ENCODE results near the gene SCN9A.

DNA sequence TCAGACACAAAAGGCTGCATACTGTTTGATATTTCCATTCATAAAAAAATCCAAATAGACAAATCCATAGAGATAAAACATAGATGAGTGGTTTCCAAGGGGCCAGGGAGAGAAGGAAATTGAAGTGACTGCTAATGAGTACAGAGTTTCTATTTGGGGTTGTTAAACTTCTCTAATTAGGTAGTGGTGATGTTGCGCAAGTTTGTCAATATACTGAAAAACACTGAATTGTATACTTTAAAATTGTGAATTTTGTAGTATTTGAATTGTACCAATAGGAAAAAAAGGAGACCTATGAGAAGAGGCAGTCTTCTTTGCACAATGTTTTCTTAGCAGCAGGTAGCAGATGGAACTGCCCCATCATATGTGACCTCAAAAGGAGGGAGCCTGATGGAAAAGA, 71.1 kb downstream of the SCN9A start:
- TF ChIP-seq, protein P1, sequence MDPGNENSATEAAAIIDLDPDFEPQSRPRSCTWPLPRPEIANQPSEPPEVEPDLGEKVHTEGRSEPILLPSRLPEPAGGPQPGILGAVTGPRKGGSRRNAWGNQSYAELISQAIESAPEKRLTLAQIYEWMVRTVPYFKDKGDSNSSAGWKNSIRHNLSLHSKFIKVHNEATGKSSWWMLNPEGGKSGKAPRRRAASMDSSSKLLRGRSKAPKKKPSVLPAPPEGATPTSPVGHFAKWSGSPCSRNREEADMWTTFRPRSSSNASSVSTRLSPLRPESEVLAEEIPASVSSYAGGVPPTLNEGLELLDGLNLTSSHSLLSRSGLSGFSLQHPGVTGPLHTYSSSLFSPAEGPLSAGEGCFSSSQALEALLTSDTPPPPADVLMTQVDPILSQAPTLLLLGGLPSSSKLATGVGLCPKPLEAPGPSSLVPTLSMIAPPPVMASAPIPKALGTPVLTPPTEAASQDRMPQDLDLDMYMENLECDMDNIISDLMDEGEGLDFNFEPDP (CRISPR knock-in tag; IDR thresholded peaks at IDR 0.05), result no peak
- TF ChIP-seq YY1 (IDR thresholded peaks at IDR 0.05; ENCODE audit: borderline replicate concordance in 1 of 3, control insufficient read depth in 1 of 3, extremely low read depth in 1 of 3, insufficient read depth in 3 of 3, insufficient read length in 1 of 3, insufficient replicate concordance in 2 of 3, low read depth in 1 of 3, low read length in 2 of 3) (no peak), HNRNPLL (IDR thresholded peaks at IDR 0.05; ENCODE audit: low read depth, low read length, poor library complexity, severe bottlenecking) (no peak), POLR2AphosphoS5 (IDR thresholded peaks at IDR 0.05; ENCODE audit: control insufficient read depth, insufficient read depth, low read depth, low read length) (no peak), POLR2A (conservative IDR thresholded peaks at IDR 0.05) (no peak)
- TF ChIP-seq, protein P2, sequence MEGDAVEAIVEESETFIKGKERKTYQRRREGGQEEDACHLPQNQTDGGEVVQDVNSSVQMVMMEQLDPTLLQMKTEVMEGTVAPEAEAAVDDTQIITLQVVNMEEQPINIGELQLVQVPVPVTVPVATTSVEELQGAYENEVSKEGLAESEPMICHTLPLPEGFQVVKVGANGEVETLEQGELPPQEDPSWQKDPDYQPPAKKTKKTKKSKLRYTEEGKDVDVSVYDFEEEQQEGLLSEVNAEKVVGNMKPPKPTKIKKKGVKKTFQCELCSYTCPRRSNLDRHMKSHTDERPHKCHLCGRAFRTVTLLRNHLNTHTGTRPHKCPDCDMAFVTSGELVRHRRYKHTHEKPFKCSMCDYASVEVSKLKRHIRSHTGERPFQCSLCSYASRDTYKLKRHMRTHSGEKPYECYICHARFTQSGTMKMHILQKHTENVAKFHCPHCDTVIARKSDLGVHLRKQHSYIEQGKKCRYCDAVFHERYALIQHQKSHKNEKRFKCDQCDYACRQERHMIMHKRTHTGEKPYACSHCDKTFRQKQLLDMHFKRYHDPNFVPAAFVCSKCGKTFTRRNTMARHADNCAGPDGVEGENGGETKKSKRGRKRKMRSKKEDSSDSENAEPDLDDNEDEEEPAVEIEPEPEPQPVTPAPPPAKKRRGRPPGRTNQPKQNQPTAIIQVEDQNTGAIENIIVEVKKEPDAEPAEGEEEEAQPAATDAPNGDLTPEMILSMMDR (IDR thresholded peaks at IDR 0.05 in 2 of 3, conservative IDR thresholded peaks at IDR 0.05 in 1 of 3; ENCODE audit: insufficient read depth in 2 of 3, low read depth in 1 of 3, low read length in 3 of 3), result no peak
- TF ChIP-seq, protein P3, sequence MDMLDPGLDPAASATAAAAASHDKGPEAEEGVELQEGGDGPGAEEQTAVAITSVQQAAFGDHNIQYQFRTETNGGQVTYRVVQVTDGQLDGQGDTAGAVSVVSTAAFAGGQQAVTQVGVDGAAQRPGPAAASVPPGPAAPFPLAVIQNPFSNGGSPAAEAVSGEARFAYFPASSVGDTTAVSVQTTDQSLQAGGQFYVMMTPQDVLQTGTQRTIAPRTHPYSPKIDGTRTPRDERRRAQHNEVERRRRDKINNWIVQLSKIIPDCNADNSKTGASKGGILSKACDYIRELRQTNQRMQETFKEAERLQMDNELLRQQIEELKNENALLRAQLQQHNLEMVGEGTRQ (CRISPR knock-in tag; IDR thresholded peaks at IDR 0.05), result no peak
